ENCODE data around the gene QPCT. TPM values are rescaled to one million over a fixed set of nuclear protein-coding genes. Genes with fewer than 3 reads are reported as not detected.
A peak's percentile ranks its signal among the peaks of the same experiment; 100 is the strongest.
"Not testable (repeated sequence)": the region's sequence is repeated elsewhere in the genome, so short reads cannot be mapped to it uniquely, and the experiment has no call there.

Gene QPCT
- total RNA-seq, 3 donors from 2014 or later, result 4.3 to 15.8 (median 6.8) TPM

GRCh38 chr2:37377187-37377532 lies 32.7 kb downstream of the QPCT start:
- intact Hi-C loops (cut with DNase I, micrococcal nuclease), result no loop called here
- Histone ChIP-seq H3K4me3 (no peak overlapping the region), H3K4me1 (ENCODE audit: low read depth) (no peaks in the 10 kb centered on the region), H3K36me3 (ENCODE audit: low read depth) (no peaks in the 10 kb centered on the region), H3K9me3 (no peaks in the 10 kb centered on the region)
- DNase-seq (no peak), ATAC-seq (peak; percentile 48)
- TF ChIP-seq CTCF (IDR thresholded peaks at IDR 0.05), result no peak

- no peak overlapping the region for H3K4me3 ChIP-seq
- ATAC-seq (no peak), DNase-seq (no peak)
- H3K9me3 ChIP-seq, result no peaks in the 10 kb centered on the region
- no peak for TF ChIP-seq CTCF (IDR thresholded peaks at IDR 0.05)
- no peaks in the 10 kb centered on the region for H3K36me3 ChIP-seq (ENCODE audit: low read depth)
- intact Hi-C loops (cut with DNase I, micrococcal nuclease), result no loop called here
- no peaks in the 10 kb centered on the region for H3K4me1 ChIP-seq (ENCODE audit: low read depth)
Measured at GRCh38 chr2:37378411-37378810, 34.0 kb downstream of the QPCT start.

- no peaks in the 10 kb centered on the region for H3K36me3 ChIP-seq (ENCODE audit: low read depth)
- ATAC-seq (no peak), DNase-seq (no peak)
- H3K4me1 ChIP-seq (ENCODE audit: low read depth), result no peaks in the 10 kb centered on the region
- H3K9me3 ChIP-seq, result no peaks in the 10 kb centered on the region
- no peak for TF ChIP-seq CTCF (IDR thresholded peaks at IDR 0.05)
- intact Hi-C loops (cut with DNase I, micrococcal nuclease), result no loop called here
- no peak overlapping the region for H3K4me3 ChIP-seq
Measured at GRCh38 chr2:37379881-37380296, 35.5 kb downstream of the QPCT start.

- intact Hi-C loops (cut with DNase I, micrococcal nuclease); H3K4me3 ChIP-seq; ATAC-seq; H3K36me3 ChIP-seq (ENCODE audit: low read depth); DNase-seq; H3K9me3 ChIP-seq; H3K4me1 ChIP-seq (ENCODE audit: low read depth): not testable (repeated sequence)
Measured at GRCh38 chr2:37380787-37381186, 36.4 kb downstream of the QPCT start.

- intact Hi-C loops (cut with DNase I, micrococcal nuclease); H3K4me3 ChIP-seq; DNase-seq; H3K9me3 ChIP-seq; ATAC-seq; H3K4me1 ChIP-seq (ENCODE audit: low read depth); H3K36me3 ChIP-seq (ENCODE audit: low read depth): not testable (repeated sequence)
Measured at GRCh38 chr2:37384261-37384660, 39.8 kb downstream of the QPCT start.

GRCh38 chr2:37387148-37387835 lies 42.9 kb downstream of the QPCT start:
- H3K4me1 ChIP-seq (ENCODE audit: low read depth), result no peaks in the 10 kb centered on the region
- no peak overlapping the region for H3K4me3 ChIP-seq
- no peaks in the 10 kb centered on the region for H3K36me3 ChIP-seq (ENCODE audit: low read depth)
- TF ChIP-seq CTCF (IDR thresholded peaks at IDR 0.05), result no peak
- ATAC-seq, result no peak
- no peak for DNase-seq
- no peaks in the 10 kb centered on the region for H3K9me3 ChIP-seq
- intact Hi-C loops (cut with DNase I, micrococcal nuclease), result no loop called here

GRCh38 chr2:37388074-37388473 lies 43.6 kb downstream of the QPCT start:
- H3K4me1 ChIP-seq (ENCODE audit: low read depth), result no peaks in the 10 kb centered on the region
- intact Hi-C loops (cut with DNase I, micrococcal nuclease), result no loop called here
- no peak for TF ChIP-seq CTCF (IDR thresholded peaks at IDR 0.05)
- DNase-seq, result no peak
- no peaks in the 10 kb centered on the region for H3K36me3 ChIP-seq (ENCODE audit: low read depth)
- H3K4me3 ChIP-seq, result no peak overlapping the region
- no peak for ATAC-seq
- H3K9me3 ChIP-seq, result no peaks in the 10 kb centered on the region

All from mucosa of descending colon (tissue), 3 donors.